Activated naive CD4-positive, alpha-beta T cell treated with anti-CD3 and anti-CD28 coated beads, Interleukin-2, amount 50 U/mL, for 16 hours (primary cell): ENCODE results near the gene DHRS11.
"Not testable (repeated sequence)": the region's sequence is repeated elsewhere in the genome, so short reads cannot be mapped to it uniquely, and the experiment has no call there.

Source experiments
- DNase-seq: peaks from one replicate; pipeline ENCODE4 v3.0.0-alpha.2; 2020

Gene DHRS11

DNA sequence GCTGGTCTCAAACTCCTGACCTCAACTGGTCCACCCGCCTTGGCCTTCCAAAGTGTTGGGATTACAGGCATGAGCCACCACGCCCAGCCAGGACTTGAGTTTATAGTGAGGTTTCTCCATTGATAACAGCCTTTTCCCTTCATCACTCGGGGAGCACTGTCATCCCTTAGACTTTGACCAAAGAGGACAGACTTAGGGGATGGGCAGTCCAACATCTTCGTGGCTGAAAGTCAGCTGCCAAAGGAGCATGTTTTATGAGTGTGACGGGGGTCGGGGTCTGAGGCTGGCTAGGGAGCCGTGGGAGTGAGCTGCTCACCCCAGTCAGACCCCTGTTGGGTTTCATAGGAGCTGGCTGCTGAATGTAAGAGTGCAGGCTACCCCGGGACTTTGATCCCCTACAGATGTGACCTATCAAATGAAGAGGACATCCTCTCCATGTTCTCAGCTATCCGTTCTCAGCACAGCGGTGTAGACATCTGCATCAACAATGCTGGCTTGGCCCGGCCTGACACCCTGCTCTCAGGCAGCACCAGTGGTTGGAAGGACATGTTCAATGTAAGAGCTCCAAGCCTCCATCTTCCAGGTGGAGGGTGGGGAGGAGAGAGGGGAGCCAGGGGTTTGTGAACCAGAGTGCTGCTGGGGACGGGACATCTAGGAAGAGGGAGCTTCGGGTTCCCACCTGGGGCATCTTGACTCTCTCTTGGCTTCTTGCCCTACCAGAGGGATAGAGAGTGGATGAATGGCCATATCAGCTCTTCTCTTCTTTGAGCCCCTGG lies 3.1 kb downstream of the DHRS11 start:
- no peak for DNase-seq

- DNase-seq = no peak
Measured at GRCh38 chr17:36597226-36597625, 5.5 kb downstream of the DHRS11 start.

- DNase-seq = no peak
Measured at GRCh38 chr17:36597866-36598777, 6.4 kb downstream of the DHRS11 start.

GRCh38 chr17:36598951-36599401 lies 7.3 kb downstream of the DHRS11 start:
- no peak for DNase-seq

- DNase-seq = no peak
Measured at GRCh38 chr17:36599546-36600250, 8.0 kb downstream of the DHRS11 start.

DNA sequence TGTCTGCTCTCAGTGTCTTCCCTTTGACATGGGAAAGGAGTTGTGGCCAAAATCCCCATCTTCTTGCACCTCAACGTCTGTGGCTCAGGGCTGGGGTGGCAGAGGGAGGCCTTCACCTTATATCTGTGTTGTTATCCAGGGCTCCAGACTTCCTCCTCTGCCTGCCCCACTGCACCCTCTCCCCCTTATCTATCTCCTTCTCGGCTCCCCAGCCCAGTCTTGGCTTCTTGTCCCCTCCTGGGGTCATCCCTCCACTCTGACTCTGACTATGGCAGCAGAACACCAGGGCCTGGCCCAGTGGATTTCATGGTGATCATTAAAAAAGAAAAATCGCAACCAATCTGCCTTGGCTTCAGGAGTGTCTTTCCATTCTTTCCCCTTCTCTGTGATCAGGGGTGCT lies 8.8 kb downstream of the DHRS11 start:
- DNase-seq = no peak

GRCh38 chr17:36600936-36601302 lies 9.2 kb downstream of the DHRS11 start:
- DNase-seq = peak; percentile 34

DNA sequence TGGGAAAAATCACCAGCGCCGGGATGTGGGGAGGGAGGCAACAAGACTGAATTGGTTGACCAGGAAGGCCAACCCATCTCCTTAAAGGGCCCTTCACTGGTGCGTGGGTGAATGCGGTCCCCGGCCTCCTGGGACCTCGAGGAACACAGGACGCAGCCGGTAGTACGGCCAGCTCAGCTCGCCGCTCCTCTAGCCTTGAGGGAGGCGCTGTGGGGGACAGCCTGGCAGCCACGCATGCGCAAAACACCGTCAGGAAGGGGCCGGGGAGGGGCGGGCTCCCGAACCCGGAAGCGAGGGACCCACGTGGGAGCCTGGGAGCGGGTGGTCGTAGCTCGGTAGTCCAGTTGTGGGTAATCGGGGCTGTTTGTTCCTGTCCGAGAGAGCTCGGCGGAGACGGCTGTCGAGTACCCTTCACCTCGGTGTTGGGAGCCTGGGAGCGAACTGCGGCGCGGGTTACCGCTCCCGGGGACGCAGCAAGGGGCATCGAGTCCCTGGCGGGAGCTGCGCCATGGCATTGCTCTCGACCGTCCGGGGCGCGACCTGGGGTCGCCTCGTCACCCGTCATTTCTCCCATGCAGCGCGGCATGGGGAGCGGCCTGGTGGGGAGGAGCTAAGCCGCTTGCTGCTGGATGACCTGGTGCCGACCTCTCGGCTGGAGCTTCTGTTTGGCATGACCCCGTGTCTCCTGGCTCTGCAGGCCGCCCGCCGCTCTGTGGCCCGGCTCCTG lies 9.8 kb downstream of the DHRS11 start, which contains the start of gene MRM1:
MRM1 (plus strand) TSS at position 281 of the 727 bp plus-strand sequence; CDS start at position 509, 228 bp downstream.
- DNase-seq = peak; percentile 89

- no peak for DNase-seq
Measured at GRCh38 chr17:36602030-36602748, 10.5 kb downstream of the DHRS11 start.

- peak; percentile 71 for DNase-seq
Measured at GRCh38 chr17:36602924-36603384, 11.3 kb downstream of the DHRS11 start.

- not testable (repeated sequence) for DNase-seq
Measured at GRCh38 chr17:36605028-36605427, 13.3 kb downstream of the DHRS11 start.

- DNase-seq = no peak
Measured at GRCh38 chr17:36608280-36608679, 16.6 kb downstream of the DHRS11 start.

- no peak for DNase-seq
Measured at GRCh38 chr17:36608794-36609497, 17.3 kb downstream of the DHRS11 start.

DNA sequence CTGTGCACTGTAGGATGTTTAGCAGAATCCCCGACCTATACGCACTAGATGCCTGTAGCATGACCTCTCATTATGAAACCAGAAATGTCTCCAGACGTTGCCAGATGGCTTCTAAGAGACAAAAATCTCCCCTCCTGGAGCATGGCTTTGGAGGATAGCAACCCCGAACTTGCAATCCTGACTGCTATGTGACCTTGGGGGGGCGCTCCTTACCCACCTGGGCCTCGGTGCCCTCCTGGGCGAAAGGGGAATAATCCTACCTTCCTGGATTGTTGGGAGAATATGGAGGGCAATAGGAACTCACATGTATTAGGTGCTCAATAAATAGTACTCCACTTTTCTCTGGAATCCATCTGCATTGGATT lies 17.8 kb downstream of the DHRS11 start:
- DNase-seq = no peak

DNA sequence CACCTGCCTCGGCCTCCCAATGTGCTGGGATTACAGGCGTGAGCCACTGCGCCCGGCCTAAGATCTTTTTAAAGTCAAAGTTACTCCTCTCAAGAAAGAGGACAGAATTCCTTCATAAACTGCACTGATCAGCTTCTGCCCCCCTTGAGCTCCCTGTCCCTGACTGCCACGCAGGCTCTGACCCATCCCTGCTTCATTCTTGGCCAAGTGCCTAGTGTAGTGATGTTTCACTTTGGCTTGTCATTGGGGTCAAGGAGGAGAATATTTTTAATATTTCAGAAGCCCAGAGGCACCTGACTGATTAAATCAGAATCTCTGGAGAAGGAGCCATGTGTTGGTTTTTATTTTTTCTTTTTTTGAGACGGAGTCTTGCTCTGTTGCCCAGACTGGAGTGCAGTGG lies 18.8 kb downstream of the DHRS11 start:
- DNase-seq = no peak

GRCh38 chr17:36611345-36612072 lies 19.8 kb downstream of the DHRS11 start:
- DNase-seq = no peak

GRCh38 chr17:36612323-36612722 lies 20.6 kb downstream of the DHRS11 start:
- no peak for DNase-seq

DNA sequence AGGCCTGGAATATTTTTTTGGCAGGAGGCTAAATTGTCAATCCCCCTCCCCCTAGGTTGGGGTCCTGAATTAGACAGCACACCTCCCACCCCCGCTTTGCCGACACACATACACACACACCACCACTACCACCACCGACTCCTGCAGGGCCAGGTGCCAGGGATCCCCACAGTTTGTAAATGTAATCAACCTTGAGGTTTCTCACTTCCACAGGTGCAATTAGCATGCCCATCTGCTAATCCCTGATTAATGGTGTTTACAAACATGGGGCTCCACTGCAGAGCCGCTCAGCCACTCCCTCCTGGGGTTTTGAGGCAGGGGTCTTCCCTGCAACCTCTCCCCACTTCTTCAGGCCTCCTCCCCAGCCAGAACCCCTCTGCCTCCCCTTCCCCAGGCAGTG lies 21.5 kb downstream of the DHRS11 start:
- no peak for DNase-seq

- no peak for DNase-seq
Measured at GRCh38 chr17:36614081-36614480, 22.4 kb downstream of the DHRS11 start.

GRCh38 chr17:36614933-36615332 lies 23.3 kb downstream of the DHRS11 start:
- DNase-seq = no peak
